Stimulated activated naive CD4-positive, alpha-beta T cell (primary cell): ENCODE data around the gene MAPKAPK2.

Experiments
- DNase-seq, 6 experiments: peaks; one replicate each; lab custom pipeline; 2025; lab: John Stamatoyannopoulos, UW

The MAPKAPK2 gene

GRCh38 chr1:206683313-206683712, 1.4 kb upstream of the MAPKAPK2 start:
- DNase-seq = no peak

- DNase-seq = no peak
Observed at GRCh38 chr1:206684003-206684402, 702 bp upstream of the MAPKAPK2 start.

GRCh38 chr1:206685334-206685768, 646 bp downstream of the MAPKAPK2 start:
- DNase-seq = peak in 5 of 6 experiments; percentile 10 to 46 (median 42)

GRCh38 chr1:206685769-206686477, 1.2 kb downstream of the MAPKAPK2 start:
- peak; percentile 13 to 42 (median 34) for DNase-seq

GRCh38 chr1:206686478-206687249, 2.0 kb downstream of the MAPKAPK2 start:
- DNase-seq = peak in 4 of 6 experiments; percentile 4 to 40 (median 22)

GRCh38 chr1:206687251-206687914, 2.7 kb downstream of the MAPKAPK2 start:
- no peak for DNase-seq

GRCh38 chr1:206687915-206688442, 3.3 kb downstream of the MAPKAPK2 start:
- no peak for DNase-seq

GRCh38 chr1:206690516-206690915, 5.8 kb downstream of the MAPKAPK2 start:
- DNase-seq = no peak

GRCh38 chr1:206691604-206692003, 6.9 kb downstream of the MAPKAPK2 start:
- no peak for DNase-seq

- DNase-seq = no peak
Observed at GRCh38 chr1:206693029-206693428, 8.3 kb downstream of the MAPKAPK2 start.

GRCh38 chr1:206693592-206693991, 8.9 kb downstream of the MAPKAPK2 start:
- DNase-seq = no peak

GRCh38 chr1:206694171-206695124, 9.7 kb downstream of the MAPKAPK2 start:
- no peak for DNase-seq

GRCh38 chr1:206695733-206696132, 11.0 kb downstream of the MAPKAPK2 start:
- DNase-seq = no peak

GRCh38 chr1:206696812-206697585, 12.3 kb downstream of the MAPKAPK2 start:
- DNase-seq = no peak

GRCh38 chr1:206698011-206698410, 13.3 kb downstream of the MAPKAPK2 start:
- DNase-seq = no peak

GRCh38 chr1:206699000-206699586, 14.4 kb downstream of the MAPKAPK2 start:
- DNase-seq = no peak

GRCh38 chr1:206699626-206700025, 14.9 kb downstream of the MAPKAPK2 start:
- DNase-seq = no peak

GRCh38 chr1:206700445-206701036, 15.8 kb downstream of the MAPKAPK2 start:
- DNase-seq = no peak

GRCh38 chr1:206702260-206702659, 17.6 kb downstream of the MAPKAPK2 start:
- DNase-seq = no peak

- no peak for DNase-seq
Observed at GRCh38 chr1:206702803-206703202, 18.1 kb downstream of the MAPKAPK2 start.
